Epidermal melanocyte (primary cell): ENCODE results near the gene AKAP13.
"Not testable (repeated sequence)": the region's sequence is repeated elsewhere in the genome, so short reads cannot be mapped to it uniquely, and the experiment has no call there.

ENCODE experiments used
- DNase-seq: peaks from one replicate; pipeline ENCODE4 v3.0.0; 2011; ENCODE audit warnings: low spot score; ENCODE audit not compliant: insufficient read length

AKAP13 gene

GRCh38 chr15:85652457-85652856 lies 272.1 kb downstream of the AKAP13 start:
- DNase-seq, result no peak

GRCh38 chr15:85657132-85657531 lies 276.7 kb downstream of the AKAP13 start:
- DNase-seq, result no peak

- DNase-seq, result no peak
Measured at GRCh38 chr15:85658816-85659215, 278.4 kb downstream of the AKAP13 start.

DNA sequence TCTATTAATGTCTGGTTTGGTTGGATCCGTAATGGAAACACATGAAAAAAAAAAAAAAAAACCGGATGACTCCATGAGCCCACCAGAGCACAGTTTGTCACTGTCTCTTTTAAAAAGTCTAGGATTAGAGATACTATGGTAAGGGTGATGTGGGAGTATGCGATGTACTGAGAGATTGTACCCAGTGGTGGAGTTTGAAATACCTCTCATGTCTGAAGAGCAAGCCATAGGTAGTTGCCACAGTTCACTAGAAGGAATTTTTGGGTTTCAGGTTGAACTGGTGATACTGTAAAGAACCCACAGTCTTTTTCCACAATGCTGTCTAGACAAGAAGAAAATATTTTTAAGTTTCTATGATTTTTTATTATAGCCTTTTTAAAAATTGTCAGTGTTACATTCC lies 281.5 kb downstream of the AKAP13 start:
- no peak for DNase-seq

GRCh38 chr15:85665677-85666076 lies 285.3 kb downstream of the AKAP13 start:
- not testable (repeated sequence) for DNase-seq

DNA sequence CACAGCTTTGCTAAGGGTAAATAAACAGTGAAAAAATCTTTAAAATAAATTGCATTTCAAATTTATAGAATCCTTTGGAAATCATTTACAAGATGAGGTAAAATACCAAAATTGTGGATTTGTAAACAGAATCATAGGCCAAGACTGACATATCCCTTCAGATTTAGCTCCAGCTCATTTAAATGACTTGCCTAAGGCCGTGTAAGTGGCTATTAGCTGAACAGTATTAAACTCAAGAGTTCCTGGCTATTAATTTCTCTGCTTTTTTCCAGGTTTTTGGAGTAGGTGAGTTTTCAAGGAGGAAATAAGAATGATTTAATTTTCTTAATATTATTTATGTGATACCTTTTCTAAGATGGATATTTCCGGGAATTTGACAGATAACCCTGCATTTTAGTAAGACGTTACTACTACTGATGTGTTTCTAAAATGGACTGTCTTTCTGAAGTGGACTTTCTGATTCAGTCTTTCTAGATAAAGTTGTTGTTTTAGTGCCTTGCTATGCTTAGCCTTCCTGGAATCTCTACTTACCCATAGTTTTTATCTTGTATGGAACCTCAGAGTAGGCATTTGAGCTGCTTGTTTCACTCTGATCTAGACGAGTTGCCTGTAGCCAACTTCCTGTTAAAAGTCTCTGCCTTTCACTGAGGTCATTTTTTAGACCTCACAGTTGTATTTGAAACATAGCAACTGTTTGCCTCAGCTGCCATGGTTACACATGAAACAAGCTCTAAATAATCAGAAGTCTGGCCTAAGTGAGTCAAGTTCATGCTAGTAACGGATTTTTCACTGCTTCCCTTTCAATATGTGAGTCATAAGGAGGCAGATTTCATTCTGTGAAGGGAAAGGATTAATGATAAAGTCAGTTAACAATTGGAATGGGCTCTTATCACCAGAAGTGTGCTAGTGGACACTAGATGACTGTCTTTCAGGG lies 287.4 kb downstream of the AKAP13 start:
- peak; percentile 59 for DNase-seq

DNA sequence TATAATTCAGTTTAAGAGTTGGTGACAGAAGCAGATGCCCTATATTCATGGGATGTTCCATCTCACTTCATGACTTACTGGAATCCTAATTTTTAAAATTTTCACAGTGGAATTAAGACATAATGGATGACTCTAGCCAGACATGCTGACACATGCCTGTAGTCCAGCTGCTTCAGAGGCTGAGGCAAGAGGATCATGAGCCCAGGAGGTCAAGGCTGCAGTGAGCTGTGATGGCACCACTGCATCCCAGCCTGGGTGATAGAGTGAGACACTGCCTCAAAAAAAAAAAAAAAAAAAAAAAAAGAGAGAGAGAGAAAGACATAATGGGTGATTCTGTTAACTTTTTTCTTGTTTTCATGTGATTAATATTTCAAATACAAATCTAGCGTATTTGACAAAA lies 290.8 kb downstream of the AKAP13 start:
- DNase-seq, result no peak

DNA sequence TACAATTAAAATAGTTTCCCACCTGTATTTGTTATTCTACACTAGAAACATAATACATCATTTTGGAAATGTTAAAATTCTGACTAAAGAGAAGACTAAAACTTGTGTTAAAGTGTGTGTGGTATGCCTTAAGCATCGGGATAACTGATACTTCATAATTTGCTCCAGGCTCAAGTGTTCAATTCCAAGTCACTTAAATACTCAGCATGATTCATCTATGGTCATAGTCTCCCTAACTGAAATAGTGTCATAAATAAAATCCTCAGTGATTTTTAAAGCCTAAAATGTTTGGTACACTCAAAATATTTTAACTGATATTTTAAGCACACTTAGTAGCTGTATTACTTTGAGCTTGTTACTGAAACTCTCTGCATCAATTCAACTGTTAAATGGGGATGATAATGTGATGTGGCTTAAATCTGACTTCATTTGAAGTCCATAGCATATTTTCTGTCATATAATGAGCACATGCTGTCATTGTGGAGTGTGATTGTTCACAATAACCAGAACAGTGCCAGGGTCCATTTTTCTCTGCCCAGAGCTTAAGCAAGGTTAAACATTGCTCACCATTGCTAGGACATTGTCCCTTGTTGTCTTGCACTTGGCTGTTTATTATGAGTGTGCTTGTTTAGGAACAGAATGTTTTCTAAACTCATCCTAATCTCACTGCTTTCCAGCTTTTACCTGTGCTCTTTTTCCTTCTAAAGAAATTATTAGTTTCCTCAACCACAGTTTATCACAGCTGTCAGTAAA lies 292.1 kb downstream of the AKAP13 start:
- DNase-seq, result no peak

GRCh38 chr15:85673326-85673725 lies 292.9 kb downstream of the AKAP13 start:
- no peak for DNase-seq

DNA sequence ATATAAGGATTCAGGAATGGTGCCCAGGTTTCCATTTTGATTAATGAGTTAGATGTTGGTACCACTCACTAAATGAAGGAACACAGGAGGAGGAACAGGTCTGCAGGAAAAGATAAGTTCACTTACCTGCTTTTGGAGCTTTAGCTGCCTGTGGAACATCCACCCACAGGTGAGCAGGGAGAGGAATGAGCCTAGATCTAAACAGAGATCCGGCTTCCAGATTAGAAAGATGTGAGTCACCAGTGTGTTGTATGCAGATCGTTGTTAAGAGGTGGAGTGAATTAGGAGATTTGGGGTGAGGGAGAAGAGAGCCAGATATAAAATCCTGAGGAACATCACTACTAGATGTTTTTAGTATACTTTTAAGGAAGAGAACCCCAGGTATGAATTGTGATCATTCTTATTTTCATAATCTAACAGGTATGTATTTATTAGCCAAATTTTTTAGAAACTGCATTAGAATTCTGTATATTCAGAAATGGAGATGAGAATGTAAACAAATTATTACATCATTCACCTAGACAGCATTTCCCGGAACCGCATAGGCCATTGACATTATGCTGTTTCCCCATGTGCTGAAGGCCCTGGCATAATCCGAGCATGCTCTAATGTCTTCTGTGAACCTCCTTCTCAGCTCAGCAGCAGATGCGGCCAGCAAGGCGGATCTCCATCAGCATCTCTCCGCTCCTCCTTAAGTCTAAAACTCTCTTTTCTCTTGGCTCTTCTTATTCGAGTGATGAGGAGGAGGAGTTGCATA lies 296.1 kb downstream of the AKAP13 start:
- no peak for DNase-seq

DNA sequence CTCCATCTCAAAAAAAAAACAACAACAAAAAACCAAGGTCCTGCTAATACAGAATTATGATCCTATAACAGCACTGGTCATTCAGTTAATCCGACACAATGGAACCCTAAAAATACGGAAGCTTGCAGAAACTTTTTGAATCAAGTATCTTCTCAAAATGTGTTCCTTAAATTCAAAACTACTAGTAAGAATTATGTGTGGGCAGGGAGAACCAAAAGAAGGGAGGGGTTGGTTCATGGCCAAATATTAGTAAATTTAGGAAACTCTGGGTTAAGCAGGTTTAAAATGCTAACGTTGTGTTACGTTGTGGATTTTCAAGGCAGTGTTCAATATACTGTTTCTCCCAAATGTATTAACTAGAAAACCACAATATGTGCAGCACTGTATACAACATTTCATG lies 298.8 kb downstream of the AKAP13 start:
- no peak for DNase-seq

GRCh38 chr15:85681386-85681785 lies 301.0 kb downstream of the AKAP13 start:
- no peak for DNase-seq

- no peak for DNase-seq
Measured at GRCh38 chr15:85684174-85684710, 303.8 kb downstream of the AKAP13 start.

DNA sequence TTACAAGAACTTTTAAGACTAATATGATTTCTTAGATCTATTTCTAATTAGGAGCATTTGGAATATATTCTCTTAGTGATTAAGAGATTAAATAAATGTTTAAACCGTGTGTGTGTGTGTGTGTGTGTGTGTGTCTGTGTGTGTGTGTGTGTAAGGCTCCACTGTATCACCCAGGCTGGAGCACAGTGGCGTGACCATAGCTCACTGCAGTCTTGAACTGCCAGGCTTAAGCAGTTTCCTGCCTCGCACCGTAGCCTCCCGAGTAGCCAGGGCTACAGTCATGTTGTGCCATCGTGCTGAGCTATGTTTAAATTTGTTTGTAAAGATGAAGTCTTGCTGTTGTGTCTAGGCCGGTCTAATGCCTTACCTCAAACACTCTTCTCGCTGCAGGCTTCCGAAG lies 305.0 kb downstream of the AKAP13 start:
- no peak for DNase-seq

DNA sequence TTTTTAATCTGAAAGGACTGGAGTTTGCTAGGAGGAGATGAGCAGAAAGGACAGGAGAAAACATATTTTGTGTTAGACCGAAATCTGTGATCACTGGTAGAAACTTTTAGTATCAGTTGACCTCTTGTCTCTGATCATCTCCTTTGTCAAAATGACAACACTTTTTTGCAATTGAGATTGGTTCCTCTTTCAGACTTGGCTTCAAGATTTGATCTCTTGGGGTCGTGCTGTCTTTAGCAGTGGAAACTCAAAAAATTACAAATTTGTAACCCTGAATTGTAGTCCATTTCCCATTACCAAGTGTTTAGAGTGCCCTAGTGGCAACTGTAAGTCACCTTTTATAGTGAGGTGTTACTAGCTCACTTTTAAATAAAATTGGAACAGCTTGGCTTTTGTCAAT lies 306.9 kb downstream of the AKAP13 start:
- no peak for DNase-seq

GRCh38 chr15:85688711-85689110 lies 308.3 kb downstream of the AKAP13 start:
- DNase-seq, result no peak

DNA sequence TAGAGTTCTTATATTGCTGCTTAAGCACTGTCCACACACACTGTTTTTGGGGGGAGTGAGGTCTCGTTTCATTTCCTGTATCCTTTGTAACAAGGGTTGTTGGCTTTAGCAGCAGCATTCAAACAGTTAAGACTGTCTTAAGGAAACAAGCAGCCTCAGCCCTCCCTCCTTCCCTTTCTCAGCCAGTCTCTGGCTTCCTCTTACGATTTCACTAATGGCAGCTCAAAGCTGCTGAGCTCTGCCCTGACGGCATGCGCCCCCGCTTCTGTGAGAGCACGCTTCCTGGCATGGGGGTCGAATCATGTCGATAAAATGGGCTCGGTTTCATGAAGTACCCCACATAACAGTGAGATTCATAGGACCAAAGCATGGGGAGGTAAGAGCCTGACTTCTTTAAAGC lies 309.3 kb downstream of the AKAP13 start:
- no peak for DNase-seq

GRCh38 chr15:85690561-85691231 lies 310.3 kb downstream of the AKAP13 start:
- no peak for DNase-seq

DNA sequence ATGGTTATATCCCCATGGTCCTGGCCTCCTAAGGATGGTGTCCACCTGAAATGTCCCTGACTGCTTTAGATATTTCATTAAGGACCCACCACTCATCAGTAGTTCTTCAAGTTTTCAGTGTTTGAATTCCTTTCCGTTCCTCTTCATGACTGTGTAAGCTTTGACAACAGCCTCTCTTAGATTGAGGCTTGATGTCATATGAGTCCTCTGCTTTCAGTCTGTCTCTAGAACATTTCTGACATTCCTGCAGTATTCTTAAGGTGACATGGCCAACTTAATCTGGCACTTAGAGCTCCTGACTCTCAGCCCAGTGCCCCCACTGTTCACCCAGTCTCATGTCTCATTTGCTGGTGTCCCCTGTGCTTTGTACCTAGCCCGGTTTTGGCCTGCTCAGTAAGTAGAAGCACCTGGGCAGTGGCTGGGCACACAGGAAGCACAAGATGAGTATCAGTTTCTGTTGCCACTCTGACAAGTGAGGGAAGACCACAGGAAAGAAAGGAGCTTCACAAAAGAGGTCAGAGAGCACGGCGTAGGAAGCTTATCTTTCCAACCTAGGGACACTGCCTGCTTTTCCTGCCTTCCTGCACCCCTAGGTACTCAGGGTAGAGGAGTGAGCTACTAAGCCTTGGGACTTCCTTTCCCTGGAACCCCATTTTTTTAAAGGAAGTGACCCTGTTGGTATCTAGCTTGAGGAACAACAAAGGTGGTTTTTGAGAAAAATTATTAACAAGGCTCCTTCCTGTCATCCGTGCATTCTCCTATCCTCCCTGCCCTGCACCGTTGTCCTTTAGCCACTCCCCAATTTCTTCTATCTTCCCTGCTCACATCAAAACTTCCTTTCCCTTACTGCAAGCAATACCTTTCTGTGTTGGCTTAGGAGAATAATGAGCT lies 311.2 kb downstream of the AKAP13 start:
- DNase-seq, result no peak

- no peak for DNase-seq
Measured at GRCh38 chr15:85692321-85692720, 311.9 kb downstream of the AKAP13 start.
